Sigmoid colon (tissue), 4 donors: ENCODE results near the gene PDE6A.
A peak's percentile ranks its signal among the peaks of the same experiment; 100 is the strongest.

Source experiments
- CTCF ChIP-seq, 4 experiments: fragments of 450-650 bp in 3 of 4; fragments of 200-600 bp in 1 of 4; IDR thresholded peaks; one replicate each; pipeline ENCODE4 v1.5.1; 2016 to 2019; ENCODE audit warnings: antibody characterized with exemption in 4 of 4, mild to moderate bottlenecking in 3 of 4, moderate library complexity in 2 of 4
- POLR2A ChIP-seq, 2 donors: fragments of 450-650 bp; IDR thresholded peaks; one replicate each; pipeline ENCODE4 v1.6.1; 2016; ENCODE audit warnings: antibody characterized with exemption in 2 of 2, mild to moderate bottlenecking in 2 of 2, moderate library complexity in 2 of 2
- POLR2AphosphoS5 ChIP-seq, 4 donors: sonication (generic); formaldehyde crosslinking; IDR thresholded peaks; one replicate each; pipeline ENCODE4 v1.6.1; 2017; ENCODE audit warnings: antibody characterized with exemption in 4 of 4

- TF ChIP-seq CTCF (IDR thresholded peaks at IDR 0.05) (no peak), POLR2A (IDR thresholded peaks at IDR 0.05) (no peak), POLR2AphosphoS5 (IDR thresholded peaks at IDR 0.05) (peak in 1 of 4 donors; percentile 12)
These were observed 72.1 kb downstream of the PDE6A start for GRCh38 chr5:149872351-149873040.
